ENCODE results near the gene CCDC92.

CCDC92 gene

DNA sequence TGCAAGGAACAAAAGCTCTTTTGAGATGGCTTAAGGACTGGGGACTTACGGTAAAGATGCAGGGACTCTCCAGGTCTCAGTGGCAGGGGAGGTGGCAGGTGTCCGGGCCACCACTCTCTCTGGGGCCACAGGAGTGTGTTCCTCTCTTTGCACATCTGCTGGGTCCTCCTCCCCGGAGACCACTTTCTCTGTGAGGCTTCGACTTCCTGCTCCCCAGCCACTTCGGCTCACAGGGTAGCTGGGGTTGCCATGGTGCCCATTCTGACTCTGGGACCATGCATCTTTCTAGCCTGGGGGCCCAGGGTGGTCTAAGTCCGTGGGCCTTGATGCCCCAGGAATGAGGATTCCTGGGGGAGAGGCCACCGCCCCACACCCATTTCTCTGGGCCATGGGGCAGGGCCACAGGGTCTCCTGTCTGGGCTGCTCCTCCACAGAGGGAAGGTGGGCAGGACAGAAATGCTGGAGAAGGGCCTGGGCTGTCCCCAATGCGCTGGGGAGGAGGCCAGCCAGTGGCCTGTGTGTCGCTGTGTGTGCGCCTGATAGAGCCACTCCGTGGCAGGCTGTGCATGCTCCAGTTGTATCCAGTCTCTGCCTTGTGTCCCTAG, 38.5 kb downstream of the CCDC92 start:
- TF ChIP-seq CTCF (IDR thresholded peaks at IDR 0.05; ENCODE audit: low read depth, low read length), result no peak
- no peak for DNase-seq (ENCODE audit: low read depth in 2 of 2)

DNA sequence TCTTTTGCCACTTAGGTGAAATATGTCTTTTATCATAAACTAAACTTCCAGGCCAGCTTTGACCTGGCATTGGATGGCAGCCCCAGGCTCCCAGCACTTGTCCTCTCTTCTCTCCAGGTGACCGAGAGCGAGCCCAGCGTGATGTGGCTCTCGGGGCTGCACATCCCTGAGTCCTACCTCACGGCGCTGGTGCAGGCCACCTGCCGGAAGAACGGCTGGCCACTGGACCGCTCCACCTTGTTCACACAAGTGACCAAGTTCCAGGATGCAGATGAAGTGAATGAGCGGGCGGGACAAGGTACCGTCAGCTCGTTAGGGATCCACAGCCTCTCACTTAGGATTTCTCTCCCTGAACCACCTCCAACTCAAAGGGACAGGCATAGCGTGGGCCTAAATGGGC, 39.4 kb downstream of the CCDC92 start:
- TF ChIP-seq CTCF (IDR thresholded peaks at IDR 0.05; ENCODE audit: low read depth, low read length), result no peak
- no peak overlapping the region for H3K4me3 ChIP-seq (replicated peaks in 1 of 2; ENCODE audit: low read depth in 2 of 2, low read length in 2 of 2)
- DNase-seq (ENCODE audit: low read depth in 2 of 2), result no peak

More for the DNA sequence above, 38.5 kb downstream of the CCDC92 start:
- no peak overlapping the region for H3K4me3 ChIP-seq (replicated peaks in 1 of 2; ENCODE audit: low read depth in 2 of 2, low read length in 2 of 2)

DNA sequence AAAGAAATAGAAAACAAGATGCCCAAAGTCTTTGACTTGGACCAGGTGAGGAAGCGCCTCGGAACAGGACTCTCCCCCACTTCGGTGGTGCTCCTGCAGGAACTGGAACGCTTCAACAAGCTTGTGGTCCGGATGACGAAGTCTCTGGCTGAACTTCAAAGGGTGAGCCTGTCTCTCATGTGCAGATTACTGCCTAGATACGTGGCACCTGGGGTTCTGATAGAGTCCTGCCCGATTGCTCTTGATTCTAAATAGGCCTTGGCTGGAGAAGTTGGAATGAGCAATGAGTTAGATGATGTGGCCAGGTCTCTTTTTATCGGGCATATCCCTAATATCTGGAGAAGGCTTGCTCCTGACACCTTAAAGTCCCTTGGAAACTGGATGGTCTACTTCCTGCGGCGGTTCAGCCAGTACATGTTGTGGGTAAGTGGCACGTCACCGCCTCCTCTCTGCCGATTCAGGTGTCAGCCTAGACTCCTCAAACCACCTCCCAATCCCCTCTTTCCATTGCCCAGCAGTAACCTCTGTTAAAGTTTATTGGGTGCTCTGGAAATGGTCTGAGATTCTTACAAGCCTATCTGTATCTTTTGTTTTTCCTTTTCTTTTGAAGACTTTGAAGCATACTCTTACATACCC, 40.8 kb downstream of the CCDC92 start:
- DNase-seq (ENCODE audit: low read depth in 2 of 2), result no peak
- H3K4me3 ChIP-seq (replicated peaks in 1 of 2; ENCODE audit: low read depth in 2 of 2, low read length in 2 of 2), result no peak overlapping the region
- no peak for TF ChIP-seq CTCF (IDR thresholded peaks at IDR 0.05; ENCODE audit: low read depth, low read length)

DNA sequence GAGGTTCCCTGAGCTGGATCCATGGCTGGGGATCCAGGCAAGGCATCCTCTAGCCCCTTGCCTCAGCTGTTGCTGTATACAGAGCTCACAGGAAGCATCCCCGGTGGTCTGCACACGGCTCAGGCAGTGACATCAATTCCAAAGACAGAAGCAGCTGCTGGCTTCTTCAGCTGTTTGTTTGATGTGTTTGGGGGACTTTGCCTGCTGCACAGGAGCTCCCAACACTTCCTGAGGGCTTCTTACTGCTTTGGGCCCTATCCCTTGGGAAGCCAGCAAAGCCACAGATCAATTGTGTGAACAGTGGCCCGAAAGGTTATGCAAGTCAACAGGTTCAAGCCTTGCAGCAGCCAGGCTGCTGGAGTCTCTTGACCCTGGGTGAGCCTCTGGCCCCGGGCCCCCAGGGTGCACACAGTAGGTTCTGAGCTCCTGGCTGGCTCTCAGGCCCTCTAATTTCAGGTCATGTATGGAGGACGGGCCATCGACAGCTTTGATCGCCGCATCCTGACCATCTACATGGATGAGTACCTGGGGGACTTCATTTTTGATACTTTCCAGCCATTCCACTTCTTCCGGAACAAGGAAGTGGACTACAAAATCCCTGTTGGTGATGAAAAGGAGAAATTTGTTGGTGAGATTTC, 42.6 kb downstream of the CCDC92 start:
- H3K4me3 ChIP-seq (replicated peaks in 1 of 2; ENCODE audit: low read depth in 2 of 2, low read length in 2 of 2), result no peak overlapping the region
- no peak for DNase-seq (ENCODE audit: low read depth in 2 of 2)
- no peak for TF ChIP-seq CTCF (IDR thresholded peaks at IDR 0.05; ENCODE audit: low read depth, low read length)

- no peak for TF ChIP-seq CTCF (IDR thresholded peaks at IDR 0.05; ENCODE audit: low read depth, low read length)
- no peak overlapping the region for H3K4me3 ChIP-seq (replicated peaks in 1 of 2; ENCODE audit: low read depth in 2 of 2, low read length in 2 of 2)
- no peak for DNase-seq (ENCODE audit: low read depth in 2 of 2)
These were observed 43.7 kb downstream of the CCDC92 start for GRCh38 chr12:123928897-123929296.

GRCh38 chr12:123928274-123928865, 44.3 kb downstream of the CCDC92 start:
- TF ChIP-seq CTCF (IDR thresholded peaks at IDR 0.05; ENCODE audit: low read depth, low read length), result no peak
- DNase-seq (ENCODE audit: low read depth in 2 of 2), result no peak
- H3K4me3 ChIP-seq (replicated peaks in 1 of 2; ENCODE audit: low read depth in 2 of 2, low read length in 2 of 2), result no peak overlapping the region
